Suprapubic skin (tissue), 4 donors: ENCODE results near the gene COL6A3.

Experiments used
- EP300 ChIP-seq: sonication (generic); formaldehyde crosslinking; IDR thresholded peaks from one replicate; pipeline ENCODE4 v1.6.1; 2017; ENCODE audit warnings: antibody characterized with exemption
- POLR2A ChIP-seq, 2 donors: fragments of 450-650 bp; IDR thresholded peaks; one replicate each; pipeline ENCODE4 v1.6.1; 2017; ENCODE audit warnings: antibody characterized with exemption in 2 of 2, mild to moderate bottlenecking in 2 of 2, moderate library complexity in 2 of 2
- POLR2AphosphoS5 ChIP-seq, 3 donors: sonication (generic); formaldehyde crosslinking; IDR thresholded peaks; one replicate each; pipeline ENCODE4 v1.6.1; 2017; ENCODE audit warnings: antibody characterized with exemption in 3 of 3
- TF ChIP-seq, protein P1 (sequence below), 2 donors: fragments of 200-600 bp in 1 of 2; fragments of 450-650 bp in 1 of 2; sonication (generic) in 1 of 2; IDR thresholded peaks; one replicate each; pipeline ENCODE4 v1.5.1; 2016 to 2019; ENCODE audit warnings: antibody characterized with exemption in 2 of 2, mild to moderate bottlenecking in 1 of 2, moderate library complexity in 1 of 2

DNA sequence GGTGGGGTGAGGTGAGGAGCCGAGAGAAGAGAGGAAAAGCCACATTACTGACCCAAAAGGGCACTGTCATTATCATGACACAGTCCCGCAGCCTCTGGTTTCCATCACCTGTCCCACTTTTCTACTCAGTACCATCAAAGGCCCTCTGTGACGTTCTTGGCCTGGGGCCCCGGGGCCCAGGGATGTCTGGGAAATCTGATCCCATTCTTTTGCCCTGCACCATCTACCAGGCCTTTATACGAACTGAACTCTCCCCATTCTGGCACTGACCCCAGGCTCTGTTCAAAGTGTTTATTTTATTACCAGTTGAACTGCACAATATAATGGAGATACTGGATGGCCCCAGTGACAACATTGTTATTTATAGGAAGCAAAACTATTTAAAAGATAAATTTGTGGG, 89.1 kb downstream of the COL6A3 start:
- TF ChIP-seq, protein P1, sequence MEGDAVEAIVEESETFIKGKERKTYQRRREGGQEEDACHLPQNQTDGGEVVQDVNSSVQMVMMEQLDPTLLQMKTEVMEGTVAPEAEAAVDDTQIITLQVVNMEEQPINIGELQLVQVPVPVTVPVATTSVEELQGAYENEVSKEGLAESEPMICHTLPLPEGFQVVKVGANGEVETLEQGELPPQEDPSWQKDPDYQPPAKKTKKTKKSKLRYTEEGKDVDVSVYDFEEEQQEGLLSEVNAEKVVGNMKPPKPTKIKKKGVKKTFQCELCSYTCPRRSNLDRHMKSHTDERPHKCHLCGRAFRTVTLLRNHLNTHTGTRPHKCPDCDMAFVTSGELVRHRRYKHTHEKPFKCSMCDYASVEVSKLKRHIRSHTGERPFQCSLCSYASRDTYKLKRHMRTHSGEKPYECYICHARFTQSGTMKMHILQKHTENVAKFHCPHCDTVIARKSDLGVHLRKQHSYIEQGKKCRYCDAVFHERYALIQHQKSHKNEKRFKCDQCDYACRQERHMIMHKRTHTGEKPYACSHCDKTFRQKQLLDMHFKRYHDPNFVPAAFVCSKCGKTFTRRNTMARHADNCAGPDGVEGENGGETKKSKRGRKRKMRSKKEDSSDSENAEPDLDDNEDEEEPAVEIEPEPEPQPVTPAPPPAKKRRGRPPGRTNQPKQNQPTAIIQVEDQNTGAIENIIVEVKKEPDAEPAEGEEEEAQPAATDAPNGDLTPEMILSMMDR (IDR thresholded peaks at IDR 0.05), result no peak
- no peak for TF ChIP-seq EP300
- no peak for TF ChIP-seq POLR2AphosphoS5 (IDR thresholded peaks at IDR 0.05)
- TF ChIP-seq POLR2A (IDR thresholded peaks at IDR 0.05), result no peak
